Activated CD4-positive, alpha-beta T cell treated with anti-CD3 and anti-CD28 coated beads for 1 hour (primary cell): ENCODE measurements around the gene MPPE1.
"Not testable (repeated sequence)": the region's sequence is repeated elsewhere in the genome, so short reads cannot be mapped to it uniquely, and the experiment has no call there.

Experiments
- DNase-seq: peaks from one replicate; pipeline ENCODE4 v3.0.0-alpha.2; 2020

Gene MPPE1

GRCh38 chr18:11925800-11926481 lies 17.8 kb upstream of the MPPE1 start:
- no peak for DNase-seq

- no peak for DNase-seq
These were observed 15.3 kb upstream of the MPPE1 start for GRCh38 chr18:11923450-11923849.

GRCh38 chr18:11919522-11919921 lies 11.4 kb upstream of the MPPE1 start:
- DNase-seq = not testable (repeated sequence)

- not testable (repeated sequence) for DNase-seq
These were observed 8.8 kb upstream of the MPPE1 start for GRCh38 chr18:11916880-11917279.

GRCh38 chr18:11909591-11910026 lies 1.5 kb upstream of the MPPE1 start:
- DNase-seq = no peak

GRCh38 chr18:11909061-11909455 lies 941 bp upstream of the MPPE1 start:
- DNase-seq = no peak

- DNase-seq = no peak
These were observed 917 bp downstream of the MPPE1 start for GRCh38 chr18:11906926-11907874.

GRCh38 chr18:11906176-11906575 lies 1.9 kb downstream of the MPPE1 start:
- DNase-seq = no peak

GRCh38 chr18:11905613-11906012 lies 2.5 kb downstream of the MPPE1 start:
- no peak for DNase-seq

GRCh38 chr18:11902522-11903292 lies 5.4 kb downstream of the MPPE1 start:
- DNase-seq = no peak

- no peak for DNase-seq
These were observed 6.2 kb downstream of the MPPE1 start for GRCh38 chr18:11901826-11902438.

GRCh38 chr18:11899063-11899462 lies 9.1 kb downstream of the MPPE1 start:
- DNase-seq = no peak

- no peak for DNase-seq
These were observed 10.3 kb downstream of the MPPE1 start for GRCh38 chr18:11897781-11898180.

GRCh38 chr18:11892438-11892837 lies 15.7 kb downstream of the MPPE1 start:
- not testable (repeated sequence) for DNase-seq

- DNase-seq = no peak
These were observed 16.4 kb downstream of the MPPE1 start for GRCh38 chr18:11891737-11892136.

- no peak for DNase-seq
These were observed 18.8 kb downstream of the MPPE1 start for GRCh38 chr18:11889284-11889683.

GRCh38 chr18:11888726-11889125 lies 19.4 kb downstream of the MPPE1 start:
- DNase-seq = no peak

- DNase-seq = no peak
These were observed 20.6 kb downstream of the MPPE1 start for GRCh38 chr18:11887328-11888128.

- DNase-seq = no peak
These were observed 21.5 kb downstream of the MPPE1 start for GRCh38 chr18:11886577-11887110.

GRCh38 chr18:11885278-11885947 lies 22.7 kb downstream of the MPPE1 start:
- no peak for DNase-seq
